Stimulated activated CD8-positive, alpha-beta memory T cell treated with anti-CD3 and anti-CD28 coated beads, Interleukin-7, amount 100 ng/mL, for 4 hours (primary cell): ENCODE data around the gene NR2F6.
A peak's percentile ranks its signal among the peaks of the same experiment; 100 is the strongest.

ENCODE experiments used
- DNase-seq, 2 donors: peaks; one replicate each; pipeline ENCODE4 v3.0.0-alpha.2; 2020; ENCODE audit warnings: low read depth in 2 of 2

Gene NR2F6

GRCh38 chr19:17237747-17238706, 7.7 kb downstream of the NR2F6 start:
- no peak for DNase-seq

- no peak for DNase-seq
Observed at GRCh38 chr19:17236811-17237543, 8.7 kb downstream of the NR2F6 start.

GRCh38 chr19:17235971-17236777, 9.5 kb downstream of the NR2F6 start:
- no peak for DNase-seq

GRCh38 chr19:17235300-17235970, 10.3 kb downstream of the NR2F6 start:
- peak; percentile 37 to 74 for DNase-seq

- peak; percentile 15 to 50 for DNase-seq
Observed at GRCh38 chr19:17234911-17235299, 10.8 kb downstream of the NR2F6 start.

GRCh38 chr19:17232258-17232657, 13.5 kb downstream of the NR2F6 start:
- no peak for DNase-seq

- DNase-seq, result no peak
Observed at GRCh38 chr19:17229890-17230289, 15.8 kb downstream of the NR2F6 start.

- DNase-seq, result no peak
Observed at GRCh38 chr19:17227798-17228367, 17.8 kb downstream of the NR2F6 start.

GRCh38 chr19:17226002-17226933, 19.5 kb downstream of the NR2F6 start, which contains the start of gene OCEL1:
OCEL1 (plus strand) TSS chr19:17226226; CDS start chr19:17226248, 22 bp downstream.
- peak; percentile 94 to 97 for DNase-seq

GRCh38 chr19:17225053-17225452, 20.7 kb downstream of the NR2F6 start:
- DNase-seq, result no peak

- DNase-seq, result no peak
Observed at GRCh38 chr19:17220207-17220758, 25.4 kb downstream of the NR2F6 start.

- DNase-seq, result no peak
Observed at GRCh38 chr19:17219286-17219685, 26.4 kb downstream of the NR2F6 start.

GRCh38 chr19:17216058-17216670, 29.6 kb downstream of the NR2F6 start:
- DNase-seq, result no peak

GRCh38 chr19:17215127-17215971, 30.4 kb downstream of the NR2F6 start, which contains the start of gene USE1:
USE1 (plus strand) TSS chr19:17215357; CDS start chr19:17215406, 49 bp downstream.
- peak; percentile 75 to 81 for DNase-seq

- no peak for DNase-seq
Observed at GRCh38 chr19:17214508-17215126, 31.1 kb downstream of the NR2F6 start.

GRCh38 chr19:17213334-17213733, 32.4 kb downstream of the NR2F6 start:
- no peak for DNase-seq
